ENCODE results near the gene TMIGD2.

TMIGD2 gene

GRCh38 chr19:4342314-4342614 lies 40.1 kb upstream of the TMIGD2 start:
- Histone ChIP-seq H3K4me1 (ENCODE audit: insufficient read depth, poor library complexity, severe bottlenecking) (no peaks in the 10 kb centered on the region), H3K27ac (ENCODE audit: poor library complexity, severe bottlenecking) (peak overlapping the region; percentile 56), H3K9me3 (ENCODE audit: severe bottlenecking) (no peaks in the 10 kb centered on the region), H3K27me3 (ENCODE audit: insufficient read depth, poor library complexity, severe bottlenecking) (no peaks in the 10 kb centered on the region), H3K36me3 (ENCODE audit: low read depth) (no peaks in the 10 kb centered on the region), H3K4me3 (ENCODE audit: severe bottlenecking) (peak overlapping the region; percentile 43)
- DNase-seq (ENCODE audit: low spot score) = no peak
- peak; percentile 0; the same call in 2 of the 3 replicates for ATAC-seq (ENCODE audit: low read depth)
- TF ChIP-seq CTCF (IDR thresholded peaks at IDR 0.05; ENCODE audit: poor library complexity, severe bottlenecking) = no peak

- TF ChIP-seq CTCF (IDR thresholded peaks at IDR 0.05; ENCODE audit: poor library complexity, severe bottlenecking) = no peak
- Histone ChIP-seq H3K4me1 (ENCODE audit: insufficient read depth, poor library complexity, severe bottlenecking) (no peaks in the 10 kb centered on the region), H3K4me3 (ENCODE audit: severe bottlenecking) (peak within 1 kb of the TSS; percentile 43), H3K36me3 (ENCODE audit: low read depth) (no peaks in the 10 kb centered on the region; the same call in 1 of the 2 replicates), H3K27ac (ENCODE audit: poor library complexity, severe bottlenecking) (peak within 1 kb of the TSS; percentile 48), H3K27me3 (ENCODE audit: insufficient read depth, poor library complexity, severe bottlenecking) (no peaks in the 10 kb centered on the region), H3K9me3 (ENCODE audit: severe bottlenecking) (no peaks in the 10 kb centered on the region)
- no peak for DNase-seq (ENCODE audit: low spot score)
- peak; percentile 33 for ATAC-seq (ENCODE audit: low read depth)
Measured at GRCh38 chr19:4338441-4339355, 36.5 kb upstream of the TMIGD2 start, which contains the start of gene STAP2. Gene STAP2, minus strand, starts transcription at chr19:4338827. Its CDS starts 74 bp downstream, at chr19:4338753.

- H3K4me1 ChIP-seq (ENCODE audit: insufficient read depth, poor library complexity, severe bottlenecking) = no peaks in the 10 kb centered on the region
- no peak for TF ChIP-seq CTCF (IDR thresholded peaks at IDR 0.05; ENCODE audit: poor library complexity, severe bottlenecking)
- H3K9me3 ChIP-seq (ENCODE audit: severe bottlenecking) = no peaks in the 10 kb centered on the region
- ATAC-seq (ENCODE audit: low read depth) (no peak), DNase-seq (ENCODE audit: low spot score) (no peak)
- H3K36me3 ChIP-seq (ENCODE audit: low read depth) = no peaks in the 10 kb centered on the region; the same call in 1 of the 2 replicates
- peak overlapping the region; percentile 43 for H3K4me3 ChIP-seq (ENCODE audit: severe bottlenecking)
- H3K27ac ChIP-seq (ENCODE audit: poor library complexity, severe bottlenecking) = peak overlapping the region; percentile 48
- H3K27me3 ChIP-seq (ENCODE audit: insufficient read depth, poor library complexity, severe bottlenecking) = no peaks in the 10 kb centered on the region
Measured at GRCh38 chr19:4337906-4338440, 35.8 kb upstream of the TMIGD2 start.

GRCh38 chr19:4334929-4335570 lies 32.9 kb upstream of the TMIGD2 start:
- ATAC-seq (ENCODE audit: low read depth) (no peak), DNase-seq (ENCODE audit: low spot score) (no peak)
- no peak overlapping the region for H3K27ac ChIP-seq (ENCODE audit: poor library complexity, severe bottlenecking)
- H3K9me3 ChIP-seq (ENCODE audit: severe bottlenecking) = no peaks in the 10 kb centered on the region
- no peak overlapping the region for H3K4me3 ChIP-seq (ENCODE audit: severe bottlenecking)
- H3K4me1 ChIP-seq (ENCODE audit: insufficient read depth, poor library complexity, severe bottlenecking) = no peaks in the 10 kb centered on the region
- no peak for TF ChIP-seq CTCF (IDR thresholded peaks at IDR 0.05; ENCODE audit: poor library complexity, severe bottlenecking)
- H3K36me3 ChIP-seq (ENCODE audit: low read depth) = peaks cover under 1% of the 10 kb centered on the region; the same call in 1 of the 2 replicates
- no peaks in the 10 kb centered on the region for H3K27me3 ChIP-seq (ENCODE audit: insufficient read depth, poor library complexity, severe bottlenecking)

Measured in RWPE2 (cell line).